K562 (cell line): Measurements from ENCODE around the gene LCNL1. TPM values are rescaled to one million over a fixed set of nuclear protein-coding genes. Genes with fewer than 3 reads are reported as not detected.

Experiments
- ATAC-seq: fragments of 200-7000 bp; cut with Tn5 transposase; 3 replicates; pipeline ENCODE4 v1.9.1; 2020; ENCODE audit warnings: moderate library complexity
- BruUV-seq: library from RNA; stranded (reverse); fragments of 400-500 nt; replicated peaks from 2 replicates; lab custom pipeline; 2021; lab: Mats Ljungman, UMichigan
- CTCF ChIA-PET: fragments of 300-600 bp; formaldehyde crosslinking; extraction: SDS; loops from one replicate; lab custom pipeline; 2021; ENCODE audit warnings: low intra/inter-chr PET ratio; lab: Yijun Ruan, JAX
- POLR2A ChIA-PET: fragments of 300-600, 350-650 bp; sonication (Branson Sonifier 250); formaldehyde crosslinking; extraction: SDS; loops from one replicate; lab custom pipeline; 2021; ENCODE audit warnings: antibody characterized with exemption, inconsistent platforms; lab: Yijun Ruan, JAX
- DNase-seq, 4 experiments: peaks; one replicate each; pipeline versions ENCODE4 v3.0.0 to v3.0.0-alpha.2; 2011 to 2018; ENCODE audit warnings: low spot score in 3 of 4, mixed read lengths in 3 of 4; ENCODE audit errors: extremely low read depth in 1 of 4
- FAIRE-seq: peaks from 2 replicates; lab custom pipeline; 2011; peaks lifted over from hg19 to GRCh38; lab: Jason Lieb, UNC
- H2AFZ ChIP-seq: 2 replicates; pipeline ENCODE4 v1.6.0; 2011; ENCODE audit warnings: low read depth, low read length, control low read depth, inconsistent platforms
- H3K27ac ChIP-seq: fragments of 200-600 bp; 3 replicates; pipeline ENCODE4 v1.8.0; 2011; ENCODE audit warnings: low read depth, mild to moderate bottlenecking, control low read depth, inconsistent platforms, low read length, moderate library complexity, mixed read lengths; ENCODE audit errors: extremely low read depth
- H3K27me3 ChIP-seq, 2 experiments: fragments of 300-600 bp in 1 of 2; 2 replicates in 1 of 2; 3 replicates in 1 of 2; pipeline versions ENCODE4 v1.6.0 to v1.8.0; 2011; ENCODE audit warnings: inconsistent platforms in 2 of 2, low read length in 2 of 2, mild to moderate bottlenecking in 1 of 2, mixed read lengths in 1 of 2, moderate library complexity in 1 of 2; ENCODE audit not compliant: control insufficient read depth in 2 of 2, insufficient read depth in 2 of 2
- H3K36me3 ChIP-seq: fragments of 300-600 bp; 3 replicates; pipeline ENCODE4 v1.8.0; 2011; ENCODE audit warnings: mild to moderate bottlenecking, low read length, inconsistent platforms; ENCODE audit not compliant: control insufficient read depth, insufficient read depth
- H3K4me1 ChIP-seq, 2 experiments: fragments of 200-600 bp in 1 of 2; replicated peaks in 1 of 2; 2 replicates in 1 of 2; 3 replicates in 1 of 2; pipeline versions ENCODE4 v1.5.1 to v1.8.0; 2011; ENCODE audit warnings: inconsistent platforms in 2 of 2, low read length in 2 of 2, mild to moderate bottlenecking in 1 of 2, mixed read lengths in 1 of 2, moderate library complexity in 1 of 2; ENCODE audit not compliant: control insufficient read depth in 2 of 2, insufficient read depth in 2 of 2
- H3K4me2 ChIP-seq: 2 replicates; pipeline ENCODE4 v1.6.1; 2011; ENCODE audit warnings: low read length, control low read depth, inconsistent platforms, mixed read lengths; ENCODE audit not compliant: insufficient read depth
- H3K4me3 ChIP-seq: fragments of 200-600 bp; sonication (generic), shearing (Covaris generic); 2 replicates; pipeline ENCODE4 v1.5.1; 2016; ENCODE audit warnings: control low read depth, inconsistent platforms
- H3K79me2 ChIP-seq: fragments of 200-600 bp; 3 replicates; pipeline ENCODE4 v1.8.0; 2011; ENCODE audit warnings: low read length, inconsistent platforms; ENCODE audit not compliant: control insufficient read depth, insufficient read depth
- H3K9ac ChIP-seq, 2 experiments: 2 replicates each; pipeline versions ENCODE4 v1.6.0 to v1.6.1; 2011; ENCODE audit warnings: low read depth in 2 of 2, low read length in 2 of 2, control low read depth in 1 of 2, inconsistent platforms in 1 of 2, mild to moderate bottlenecking in 1 of 2, mixed read lengths in 1 of 2; ENCODE audit not compliant: insufficient read depth in 1 of 2
- H3K9me1 ChIP-seq: one replicate; pipeline ENCODE4 v1.6.0; 2011; ENCODE audit warnings: inconsistent platforms, mild to moderate bottlenecking, low read length, moderate library complexity; ENCODE audit not compliant: control insufficient read depth, insufficient read depth
- H3K9me3 ChIP-seq: replicated peaks from 2 replicates; pipeline ENCODE4 v1.5.1; 2011; ENCODE audit warnings: low read depth, low read length, inconsistent platforms; ENCODE audit not compliant: control insufficient read depth, insufficient read depth
- H4K20me1 ChIP-seq: replicated peaks from 2 replicates; pipeline ENCODE4 v1.6.1; 2011; ENCODE audit warnings: low read length, inconsistent platforms, mixed read lengths; ENCODE audit not compliant: control insufficient read depth, insufficient read depth
- CLOCK ChIP-seq: fragments of 250-450 bp; sonication (Bioruptor Pico); IDR thresholded peaks from 2 replicates; pipeline ENCODE4 v1.4.0; 2020; ENCODE audit warnings: mild to moderate bottlenecking, moderate library complexity, borderline replicate concordance
- DACH1 ChIP-seq: fragments of 450-650 bp; IDR thresholded peaks from 2 replicates; pipeline ENCODE4 v1.6.1; 2018; ENCODE audit not compliant: partially characterized antibody
- NFIC ChIP-seq: fragments of 450-650 bp; IDR thresholded peaks from 2 replicates; pipeline ENCODE4 v1.6.1; 2017; ENCODE audit warnings: mild to moderate bottlenecking, inconsistent platforms
- NR2C1 ChIP-seq, 2 experiments: fragments of 450-650 bp; IDR thresholded peaks; 2 replicates each; pipeline ENCODE4 v1.6.1; 2017; ENCODE audit warnings: mild to moderate bottlenecking in 2 of 2, antibody characterized with exemption in 1 of 2, inconsistent platforms in 1 of 2, missing compliant biosample characterization in 1 of 2, missing genetic modification characterization in 1 of 2
- NR2C2 ChIP-seq, 2 experiments: fragments of 200-800 bp in 1 of 2; sonication (Bioruptor generic) in 1 of 2; sonication (generic) in 1 of 2; formaldehyde crosslinking in 1 of 2; IDR thresholded peaks; 2 replicates each; pipeline versions ENCODE4 v1.6.1 to v1.8.0; 2016 to 2022; ENCODE audit warnings: mild to moderate bottlenecking in 1 of 2, missing compliant biosample characterization in 1 of 2, missing genetic modification characterization in 1 of 2, missing genetic modification reagents in 1 of 2
- TAF9B ChIP-seq: fragments of 450-650 bp; IDR thresholded peaks from 2 replicates; pipeline ENCODE4 v1.6.1; 2018; ENCODE audit warnings: mild to moderate bottlenecking; ENCODE audit not compliant: partially characterized antibody
- TFAP4 ChIP-seq: sonication (generic); formaldehyde crosslinking; IDR thresholded peaks from 2 replicates; pipeline ENCODE4 v1.8.0; 2022; ENCODE audit warnings: missing genetic modification reagents, mild to moderate bottlenecking, moderate library complexity, borderline replicate concordance
- ZNF436 ChIP-seq: fragments of 250-450, 450-650 bp; sonication (Bioruptor Pico); formaldehyde crosslinking; IDR thresholded peaks from 2 replicates; pipeline ENCODE4 v1.7.0; 2020; ENCODE audit warnings: mild to moderate bottlenecking
- WGBS: fragments of 100-300 bp; shearing (Covaris generic); methylation state at CpG from one replicate; pipeline ENCODE4 v1.1.6; 2016; ENCODE audit warnings: low coverage, mixed read lengths; ENCODE audit not compliant: insufficient coverage; ENCODE audit errors: missing lambda C conversion rate; 5-methylcytosine and 5-hydroxymethylcytosine counted together
- in situ Hi-C: fragments of 300-500 bp; cut with MboI; formaldehyde crosslinking; loops from 4 replicates; pipeline ENCODE4 v1.15.0; 2018; ENCODE audit warnings: inconsistent platforms, mixed read lengths
- intact Hi-C: fragments of 100-400 bp; cut with micrococcal nuclease; formaldehyde crosslinking; loops from 2 replicates; pipeline ENCODE4 v1.14.2; 2022
- polyA plus RNA-seq, 8 experiments: library from polyadenylated mRNA; depleted of rRNA in 4 of 8; stranded (reverse) in 5 of 8; unstranded in 3 of 8; fragments of >200 nt; fragmentation: Nextera tagmentation in 2 of 8; fragmentation: Illumina TruSeq in 1 of 8; extraction: Ambion mirVana in 2 of 8; extraction: Trizol in 1 of 8; gene quantifications; 2 replicates each; pipeline versions ENCODE4 v1.2.1 to v1.2.3, GENCODE V29; 2011 to 2014; ENCODE audit warnings: inconsistent platforms in 1 of 8, missing spikeins in 1 of 8
- total RNA-seq, 7 experiments: library from RNA; depleted of rRNA in 6 of 7; stranded (reverse); fragments of >200 nt in 6 of 7; fragmentation: Illumina TruSeq in 2 of 7; extraction: Trizol in 2 of 7; gene quantifications; 2 replicates each; pipeline versions ENCODE4 v1.2.1 to v1.2.3, GENCODE V29; 2011 to 2021; ENCODE audit warnings: low replicate concordance in 1 of 7

Gene LCNL1
- total and polyA plus RNA-seq, 9 of the 15 experiments (the other 6 are each of a cell fraction or from before 2014, with no cell fraction given), result 0.04 to 0.16 (median 0.04) TPM; not detected in 4

DNA sequence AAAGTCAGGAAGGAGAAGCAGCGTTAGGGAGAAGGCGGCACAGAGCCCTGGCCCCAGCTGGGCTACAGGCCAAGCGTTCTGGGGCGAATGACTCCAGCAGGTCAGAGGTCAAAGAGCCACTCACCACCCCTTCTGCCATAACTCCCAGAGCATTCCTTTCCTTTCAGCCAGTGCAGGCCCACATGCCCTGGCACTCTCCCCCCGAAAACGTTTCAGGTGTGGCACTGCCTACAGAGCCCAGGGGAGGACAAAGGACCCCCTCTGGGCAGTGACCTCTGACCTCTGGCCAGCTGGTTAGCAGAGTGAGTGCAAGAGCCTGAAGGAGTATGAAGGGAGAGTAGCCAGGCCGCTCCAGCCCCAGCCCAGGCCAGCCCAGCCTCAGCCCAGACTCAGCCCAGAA lies 40.4 kb downstream of the LCNL1 start:
- TF ChIP-seq ZNF436 (CRISPR knock-in tag) (no peak), TAF9B (no peak), CLOCK (CRISPR knock-in tag) (no peak), NR2C2 (CRISPR knock-in tag; IDR thresholded peaks at IDR 0.05) (peak; percentile 88), NR2C2 (tag; IDR thresholded peaks at IDR 0.05) (peak; percentile 77; the same call in 1 of the 2 replicates), NFIC (peak; percentile 39; the same call in 1 of the 2 replicates), NR2C1 (IDR thresholded peaks at IDR 0.05) (peak; percentile 95), NR2C1 (tag; IDR thresholded peaks at IDR 0.05) (peak; percentile 95), TFAP4 (CRISPR knock-in tag) (peak; percentile 95), DACH1 (peak; percentile 86)
- H3K9me1 ChIP-seq, result no peaks in the 10 kb centered on the region
- BruUV-seq, result no TSS peak
- CTCF ChIA-PET, result no interaction called here
- POLR2A ChIA-PET, result interaction anchor here (1.1 kb wide), 1 partner anchor 183 kb away, joined by 3 read pairs; no protein-coding TSS in a partner anchor
- no peaks in the 10 kb centered on the region for H3K27me3 ChIP-seq
- H3K4me3 ChIP-seq, result no peak overlapping the region
- FAIRE-seq, result no peak
- no peak for ATAC-seq
- no peak overlapping the region for H3K27ac ChIP-seq
- intact Hi-C loops (no loop called here), in situ Hi-C loops (no loop called here)
- WGBS, result 55% methylated on average over 7 of the region's 7 CpGs
- no peaks in the 10 kb centered on the region for H3K9me3 ChIP-seq
- DNase-seq, result no peak
- peaks cover 3% of the 10 kb centered on the region; the same call in 1 of the 3 replicates for H3K79me2 ChIP-seq
- no peak overlapping the region for H2AFZ ChIP-seq
- 0 out of 2 replicates have a peak, but pooled peaks cover 5% of the 10 kb centered on the region for H4K20me1 ChIP-seq
- no peak overlapping the region for H3K4me2 ChIP-seq
- H3K36me3 ChIP-seq, result no peaks in the 10 kb centered on the region
- peaks cover 8 to 89% of the 10 kb centered on the region in 2 experiments for H3K4me1 ChIP-seq
- peak overlapping the region in 1 of 2 experiments; percentile 58; a peak in 1 of 4 replicates for H3K9ac ChIP-seq
